GM23248 (cell line): ENCODE data around the gene NFKBIB.
"Not testable (repeated sequence)": the region's sequence is repeated elsewhere in the genome, so short reads cannot be mapped to it uniquely, and the experiment has no call there.

Experiments
- EZH2 ChIP-seq: fragments of 200-600 bp; sonication (generic); IDR thresholded peaks from 2 replicates; pipeline ENCODE4 v1.6.1; 2018; ENCODE audit warnings: antibody characterized with exemption, mild to moderate bottlenecking; ENCODE audit not compliant: insufficient read depth, poor library complexity, severe bottlenecking
- EZH2phosphoT487 ChIP-seq: fragments of 200-600 bp; sonication (generic); IDR thresholded peaks from 2 replicates; pipeline ENCODE4 v1.6.1; 2018; ENCODE audit warnings: antibody characterized with exemption, moderate library complexity, mild to moderate bottlenecking, low read depth; ENCODE audit not compliant: insufficient read depth

DNA sequence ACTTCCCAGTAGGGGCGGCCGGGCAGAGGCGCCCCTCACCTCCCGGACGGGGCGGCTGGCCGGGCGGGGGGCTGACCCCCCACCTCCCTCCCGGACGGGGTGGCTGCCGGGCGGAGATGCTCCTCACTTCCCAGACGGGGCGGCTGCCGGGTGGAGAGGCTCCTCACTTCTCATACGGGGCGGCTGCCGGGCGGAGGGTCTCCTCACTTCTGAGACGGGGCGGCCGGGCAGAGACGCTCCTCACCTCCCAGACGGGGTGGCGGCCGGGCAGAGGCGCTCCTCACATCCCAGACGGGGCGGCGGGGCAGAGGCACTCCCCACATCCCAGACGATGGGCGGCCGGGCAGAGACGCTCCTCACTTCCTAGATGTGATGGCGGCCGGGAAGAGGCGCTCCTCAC, 44.0 kb upstream of the NFKBIB start:
- TF ChIP-seq EZH2, EZH2phosphoT487: not testable (repeated sequence)
